CD14-positive monocyte (primary cell): ENCODE measurements around the gene TBC1D32. TPM values are rescaled to one million over a fixed set of nuclear protein-coding genes. Genes with fewer than 3 reads are reported as not detected.
"Not testable (repeated sequence)": the region's sequence is repeated elsewhere in the genome, so short reads cannot be mapped to it uniquely, and the experiment has no call there.

Experiments
- DNase-seq, 3 donors: peaks; one replicate each; pipeline ENCODE4 v3.0.0-alpha.2; 2011 to 2022
- H2AFZ ChIP-seq: 2 replicates; pipeline ENCODE4 v1.6.0; 2012; ENCODE audit warnings: mild to moderate bottlenecking, low read depth, low read length, inconsistent platforms; ENCODE audit not compliant: insufficient read depth, poor library complexity, severe bottlenecking
- H3K27ac ChIP-seq, 2 donors: 1 replicate in 1 of 2; 2 replicates in 1 of 2; pipeline ENCODE4 v1.5.1; 2012 to 2013; ENCODE audit warnings: low read length in 2 of 2, control low read depth in 1 of 2, inconsistent platforms in 1 of 2, low read depth in 1 of 2, mild to moderate bottlenecking in 1 of 2
- H3K27me3 ChIP-seq, 2 donors: one replicate each; pipeline versions ENCODE4 v1.6.0 to v1.6.1; 2011 to 2013; ENCODE audit warnings: low read length in 2 of 2; ENCODE audit not compliant: control insufficient read depth in 2 of 2, insufficient read depth in 2 of 2
- H3K36me3 ChIP-seq, 2 donors: replicated peaks in 1 of 2; 1 replicate in 1 of 2; 2 replicates in 1 of 2; pipeline versions ENCODE4 v1.5.1 to v1.6.1; 2012 to 2013; ENCODE audit warnings: low read length in 2 of 2, control low read depth in 1 of 2, inconsistent platforms in 1 of 2, mild to moderate bottlenecking in 1 of 2; ENCODE audit not compliant: insufficient read depth in 2 of 2, control insufficient read depth in 1 of 2
- H3K4me1 ChIP-seq, 2 donors: 1 replicate in 1 of 2; 2 replicates in 1 of 2; pipeline versions ENCODE4 v1.5.1 to v1.6.1; 2012 to 2013; ENCODE audit warnings: low read length in 2 of 2, control low read depth in 1 of 2, inconsistent platforms in 1 of 2, mild to moderate bottlenecking in 1 of 2, moderate library complexity in 1 of 2; ENCODE audit not compliant: insufficient read depth in 2 of 2, control insufficient read depth in 1 of 2
- H3K4me2 ChIP-seq: replicated peaks from 2 replicates; pipeline ENCODE3; 2012; ENCODE audit warnings: low read length, moderate library complexity, mild to moderate bottlenecking; ENCODE audit not compliant: poor library complexity, severe bottlenecking; ENCODE audit errors: extremely low read depth
- H3K4me3 ChIP-seq, 3 experiments: fragments of 200-600 bp in 1 of 3; sonication (generic) in 1 of 3; replicated peaks in 1 of 3; 1 replicate in 2 of 3; 2 replicates in 1 of 3; pipeline ENCODE4 v1.5.1; 2011 to 2013; ENCODE audit warnings: low read length in 3 of 3, mild to moderate bottlenecking in 3 of 3, control low read depth in 2 of 3, low read depth in 2 of 3, inconsistent platforms in 1 of 3, moderate library complexity in 1 of 3
- H3K79me2 ChIP-seq: 2 replicates; pipeline ENCODE4 v1.6.0; 2012; ENCODE audit warnings: mild to moderate bottlenecking, control low read depth, inconsistent platforms, low read length, moderate library complexity; ENCODE audit not compliant: insufficient read depth
- H3K9ac ChIP-seq: 2 replicates; pipeline ENCODE4 v1.6.0; 2017; ENCODE audit warnings: low read length, mild to moderate bottlenecking; ENCODE audit not compliant: insufficient read depth, poor library complexity, severe bottlenecking
- H3K9me3 ChIP-seq, 2 donors: replicated peaks in 1 of 2; 1 replicate in 1 of 2; 2 replicates in 1 of 2; pipeline versions ENCODE4 v1.5.1 to v1.6.1; 2012 to 2013; ENCODE audit warnings: low read length in 2 of 2, control low read depth in 1 of 2; ENCODE audit not compliant: control insufficient read depth in 1 of 2, insufficient read depth in 1 of 2
- H4K20me1 ChIP-seq: 2 replicates; pipeline ENCODE4 v1.6.0; 2012; ENCODE audit warnings: mild to moderate bottlenecking, low read length, control low read depth, moderate library complexity; ENCODE audit not compliant: insufficient read depth
- H3K27ac Mint-ChIP-seq, 7 donors: one replicate each; pipeline ENCODE4 v1.8.0; 2020; ENCODE audit warnings: mild to moderate bottlenecking in 7 of 7, mixed read lengths in 7 of 7, moderate library complexity in 6 of 7, inconsistent platforms in 2 of 7
- H3K27me3 Mint-ChIP-seq, 3 donors: one replicate each; pipeline ENCODE4 v1.8.0; 2021 to 2022; ENCODE audit warnings: low read depth in 3 of 3, mild to moderate bottlenecking in 3 of 3, mixed read lengths in 3 of 3, moderate library complexity in 3 of 3, inconsistent platforms in 1 of 3
- H3K36me3 Mint-ChIP-seq, 2 donors: one replicate each; pipeline ENCODE4 v1.8.0; 2020; ENCODE audit warnings: mixed read lengths in 2 of 2, inconsistent platforms in 1 of 2, mild to moderate bottlenecking in 1 of 2
- H3K4me1 Mint-ChIP-seq: one replicate; pipeline ENCODE4 v1.8.0; 2020; ENCODE audit warnings: mild to moderate bottlenecking, mixed read lengths
- H3K4me3 Mint-ChIP-seq, 2 donors: one replicate each; pipeline ENCODE4 v1.8.0; 2020; ENCODE audit warnings: mild to moderate bottlenecking in 2 of 2, mixed read lengths in 2 of 2, moderate library complexity in 1 of 2
- H3K9me3 Mint-ChIP-seq, 7 donors: one replicate each; pipeline ENCODE4 v1.8.0; 2020 to 2022; ENCODE audit warnings: mixed read lengths in 7 of 7, mild to moderate bottlenecking in 6 of 7, moderate library complexity in 6 of 7, inconsistent platforms in 2 of 7
- CTCF ChIP-seq: fragments of 200-600 bp; IDR thresholded peaks from one replicate; pipeline ENCODE4 v1.8.0; 2022; ENCODE audit warnings: antibody characterized with exemption, mild to moderate bottlenecking
- WGBS: methylation state at CpG from one replicate; pipeline ENCODE4 v1.1.5; 2013; ENCODE audit warnings: missing lambda C conversion rate; ENCODE audit not compliant: insufficient coverage; 5-methylcytosine and 5-hydroxymethylcytosine counted together
- intact Hi-C, 2 donors: fragments of 100-400 bp; cut with micrococcal nuclease; formaldehyde crosslinking; loops; one replicate each; pipeline versions ENCODE4 v1.15.0 to v1.15.1; 2023
- polyA plus RNA-seq, 3 donors: library from polyadenylated mRNA; depleted of rRNA in 1 of 3; unstranded in 2 of 3; stranded (reverse) in 1 of 3; fragments of 300-500 nt in 2 of 3; fragments of >200 nt in 1 of 3; fragmentation: Illumina TruSeq in 2 of 3; gene quantifications; 1 replicate in 2 of 3; 2 replicates in 1 of 3; pipeline ENCODE4 v1.2.3, GENCODE V29; 2012 to 2021

TBC1D32 gene
- polyA plus RNA-seq, 3 donors = 0.23 to 0.64 TPM; not detected in 1

GRCh38 chr6:121183742-121184141 lies 150.5 kb downstream of the TBC1D32 start:
- no peaks in the 10 kb centered on the region for H3K27me3 ChIP-seq
- H3K9ac ChIP-seq = no peak overlapping the region
- peaks cover 0 to 7% (median 2%) of the 10 kb centered on the region in 7 donors for H3K9me3 Mint-ChIP-seq
- no peak overlapping the region for H3K27ac ChIP-seq
- H3K27ac Mint-ChIP-seq = no peak overlapping the region
- H3K4me3 Mint-ChIP-seq = no peak overlapping the region
- WGBS = no CpG with 5 or more reads among the region's 1 CpG
- TF ChIP-seq CTCF = no peak
- H3K36me3 ChIP-seq = no peaks in the 10 kb centered on the region
- H3K4me2 ChIP-seq = no peak overlapping the region
- H3K36me3 Mint-ChIP-seq = peaks cover 0 to 7% of the 10 kb centered on the region in 2 donors
- no peaks in the 10 kb centered on the region for H4K20me1 ChIP-seq
- DNase-seq = no peak
- no peak overlapping the region for H2AFZ ChIP-seq
- H3K4me1 Mint-ChIP-seq = no peaks in the 10 kb centered on the region
- intact Hi-C loops = no loop called here
- peaks cover 0 to 9% of the 10 kb centered on the region in 2 donors for H3K9me3 ChIP-seq
- no peaks in the 10 kb centered on the region for H3K79me2 ChIP-seq
- H3K4me1 ChIP-seq = no peaks in the 10 kb centered on the region
- no peaks in the 10 kb centered on the region for H3K27me3 Mint-ChIP-seq
- no peak overlapping the region for H3K4me3 ChIP-seq

- peaks cover 0 to 4% of the 10 kb centered on the region in 2 donors for H3K36me3 Mint-ChIP-seq
- H4K20me1 ChIP-seq = no peaks in the 10 kb centered on the region
- H3K4me1 Mint-ChIP-seq = no peaks in the 10 kb centered on the region
- intact Hi-C loops = no loop called here
- H3K9me3 Mint-ChIP-seq = peaks cover 3 to 11% (median 6%) of the 10 kb centered on the region in 7 donors
- H3K27ac ChIP-seq = no peak overlapping the region
- no peaks in the 10 kb centered on the region for H3K27me3 ChIP-seq
- H3K36me3 ChIP-seq = no peaks in the 10 kb centered on the region
- WGBS = 92% methylated on average over 1 of the region's 3 CpGs
- no peak overlapping the region for H3K4me2 ChIP-seq
- no peak overlapping the region for H3K4me3 Mint-ChIP-seq
- no peak overlapping the region for H3K9ac ChIP-seq
- no peaks in the 10 kb centered on the region for H3K4me1 ChIP-seq
- TF ChIP-seq CTCF = no peak
- peaks cover 0 to 1% (median 0%) of the 10 kb centered on the region in 3 donors for H3K27me3 Mint-ChIP-seq
- H2AFZ ChIP-seq = no peak overlapping the region
- H3K9me3 ChIP-seq = peaks cover 0 to 3% of the 10 kb centered on the region in 2 donors
- no peaks in the 10 kb centered on the region for H3K79me2 ChIP-seq
- H3K4me3 ChIP-seq = no peak overlapping the region
- no peak overlapping the region for H3K27ac Mint-ChIP-seq
- no peak for DNase-seq
Observed at GRCh38 chr6:121175827-121176226, 158.5 kb downstream of the TBC1D32 start.

- H3K27ac Mint-ChIP-seq, H3K4me3 Mint-ChIP-seq, H3K9me3 Mint-ChIP-seq, H3K4me2 ChIP-seq, H3K27me3 ChIP-seq, H2AFZ ChIP-seq, H3K36me3 Mint-ChIP-seq, H3K27me3 Mint-ChIP-seq, H3K36me3 ChIP-seq, H3K4me1 ChIP-seq, H3K4me1 Mint-ChIP-seq, DNase-seq, H3K9me3 ChIP-seq, H3K27ac ChIP-seq, H4K20me1 ChIP-seq, H3K4me3 ChIP-seq, H3K9ac ChIP-seq, intact Hi-C loops, H3K79me2 ChIP-seq: not testable (repeated sequence)
- WGBS = no CpG with 5 or more reads among the region's 1 CpG
Observed at GRCh38 chr6:121172451-121172850, 161.8 kb downstream of the TBC1D32 start.
